Activated naive CD4-positive, alpha-beta T cell treated with anti-CD3 and anti-CD28 coated beads, Interleukin-2, amount 50 U/mL, for 16 hours (primary cell): ENCODE data around the gene S100A12.
"Not testable (repeated sequence)": the region's sequence is repeated elsewhere in the genome, so short reads cannot be mapped to it uniquely, and the experiment has no call there.

Source experiments
- DNase-seq: peaks from one replicate; pipeline ENCODE4 v3.0.0-alpha.2; 2020

S100A12 gene

GRCh38 chr1:153349363-153350320, 25.8 kb downstream of the S100A12 start:
- DNase-seq = no peak

DNA sequence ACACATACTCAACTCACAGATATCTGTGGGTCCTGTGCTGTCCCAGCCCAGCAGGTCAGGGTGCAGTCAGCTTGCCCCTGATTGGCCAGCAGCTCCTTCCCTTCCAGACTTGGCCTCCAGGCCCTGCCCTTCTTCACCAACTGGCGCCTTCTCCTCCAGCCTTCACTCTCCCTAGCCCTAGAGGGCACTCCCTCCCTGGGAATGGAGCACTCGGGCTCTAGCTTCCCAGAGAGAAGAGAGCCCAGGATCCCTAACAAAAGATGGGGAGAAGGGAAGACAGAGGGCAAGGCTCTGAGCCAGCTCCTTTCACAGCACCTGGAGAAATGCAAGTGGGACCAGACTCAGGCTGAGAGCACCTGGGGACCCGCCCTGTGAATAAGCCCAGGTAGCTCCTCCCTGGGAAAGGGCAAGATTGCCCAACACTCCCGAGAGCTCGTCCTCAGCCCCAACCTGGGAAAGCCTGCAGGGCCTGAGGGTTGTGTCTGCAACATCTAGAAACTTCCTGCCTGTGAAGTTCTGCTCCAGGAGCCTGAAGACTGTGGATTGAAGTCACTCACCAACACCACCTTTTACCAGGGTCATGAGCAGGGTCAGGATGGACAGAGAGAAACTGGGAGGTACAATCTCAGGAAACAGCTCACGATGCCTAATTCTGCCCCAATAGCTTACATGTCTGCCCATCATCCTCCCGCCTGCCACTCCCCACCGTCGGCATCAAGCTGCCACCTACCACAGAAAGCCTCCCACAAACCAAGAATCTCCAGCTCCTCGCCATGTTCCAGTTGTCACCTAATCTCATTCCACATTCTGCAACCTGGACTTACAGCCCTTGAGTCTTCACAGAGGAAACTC, 26.7 kb downstream of the S100A12 start, which contains the start of gene PGLYRP4:
PGLYRP4 (minus strand) TSS at position 331 of the 852 bp plus-strand sequence. CDS start 909 bp downstream, outside the sequence.
- DNase-seq = no peak

GRCh38 chr1:153347856-153348255, 27.6 kb downstream of the S100A12 start:
- DNase-seq = no peak

DNA sequence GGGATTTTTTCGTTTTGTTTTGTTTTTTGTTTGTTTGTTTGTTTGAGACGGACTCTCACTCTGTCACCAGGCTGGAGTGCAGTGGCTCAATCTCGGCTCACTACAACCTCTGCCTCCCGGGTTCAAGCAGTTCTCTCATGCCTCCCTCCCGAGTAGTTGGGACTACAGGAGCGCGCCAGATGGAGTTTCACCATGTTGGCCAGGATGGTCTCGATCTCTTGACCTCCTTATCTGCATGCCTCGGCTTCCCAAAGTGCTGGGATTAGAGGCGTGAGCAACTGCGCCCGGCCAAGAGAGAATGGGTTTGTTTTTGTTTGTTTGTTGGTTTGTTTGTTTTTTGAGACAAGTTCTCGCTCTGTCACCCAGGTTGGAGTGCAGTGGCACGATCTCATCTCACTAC, 28.4 kb downstream of the S100A12 start:
- not testable (repeated sequence) for DNase-seq

GRCh38 chr1:153346077-153346723, 29.2 kb downstream of the S100A12 start:
- no peak for DNase-seq

GRCh38 chr1:153345187-153346076, 30.0 kb downstream of the S100A12 start:
- DNase-seq = no peak

- DNase-seq = no peak
Measured at GRCh38 chr1:153344718-153345025, 30.7 kb downstream of the S100A12 start.

GRCh38 chr1:153343811-153344717, 31.4 kb downstream of the S100A12 start:
- no peak for DNase-seq

GRCh38 chr1:153343040-153343681, 32.3 kb downstream of the S100A12 start:
- no peak for DNase-seq

- DNase-seq = no peak
Measured at GRCh38 chr1:153342178-153342577, 33.2 kb downstream of the S100A12 start.

DNA sequence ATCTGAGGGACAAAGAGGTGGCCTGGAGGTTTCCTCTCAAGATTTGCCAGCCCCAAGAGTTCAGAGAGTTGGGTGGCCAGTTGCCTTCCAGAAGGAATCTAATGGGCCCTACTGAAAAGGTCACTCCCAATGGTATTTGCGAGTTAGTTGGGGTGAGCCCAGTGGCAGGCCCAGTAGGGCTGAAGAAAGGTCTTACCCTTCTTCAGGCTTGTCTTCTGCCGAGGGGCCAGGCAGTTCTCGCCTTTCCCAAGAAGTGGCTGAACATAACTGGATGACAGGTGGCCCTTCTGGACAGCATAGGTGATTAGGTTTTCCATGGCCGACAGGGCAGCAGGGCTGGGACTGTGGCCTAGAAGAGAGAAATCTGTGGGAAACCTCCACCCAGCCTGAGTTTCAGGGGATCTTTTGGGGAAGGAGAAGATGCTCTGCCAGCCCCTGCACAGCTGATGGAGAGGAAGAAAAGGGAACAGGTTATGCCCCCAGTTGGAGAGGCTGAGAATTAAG, 33.9 kb downstream of the S100A12 start:
- no peak for DNase-seq

DNA sequence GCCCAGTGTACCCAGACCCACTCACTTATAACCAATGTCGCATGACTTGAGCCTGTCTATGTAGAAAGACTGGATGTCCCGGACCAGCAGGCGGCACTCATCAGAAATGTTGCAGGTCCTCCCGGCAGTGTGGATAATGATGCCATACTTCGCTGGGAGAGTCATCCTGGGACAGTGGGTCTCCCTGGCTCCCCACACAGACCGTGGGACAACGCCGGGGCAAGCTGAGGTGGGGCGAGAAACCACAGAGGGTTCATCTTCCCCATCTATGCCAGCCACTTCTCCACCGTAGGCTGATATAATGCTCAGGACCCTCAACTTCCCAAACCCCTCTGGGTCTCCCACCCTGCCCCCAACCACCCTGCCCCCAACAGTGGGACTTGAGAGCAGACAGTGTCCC, 35.1 kb downstream of the S100A12 start:
- no peak for DNase-seq

GRCh38 chr1:153339802-153340201, 35.6 kb downstream of the S100A12 start:
- DNase-seq = no peak

DNA sequence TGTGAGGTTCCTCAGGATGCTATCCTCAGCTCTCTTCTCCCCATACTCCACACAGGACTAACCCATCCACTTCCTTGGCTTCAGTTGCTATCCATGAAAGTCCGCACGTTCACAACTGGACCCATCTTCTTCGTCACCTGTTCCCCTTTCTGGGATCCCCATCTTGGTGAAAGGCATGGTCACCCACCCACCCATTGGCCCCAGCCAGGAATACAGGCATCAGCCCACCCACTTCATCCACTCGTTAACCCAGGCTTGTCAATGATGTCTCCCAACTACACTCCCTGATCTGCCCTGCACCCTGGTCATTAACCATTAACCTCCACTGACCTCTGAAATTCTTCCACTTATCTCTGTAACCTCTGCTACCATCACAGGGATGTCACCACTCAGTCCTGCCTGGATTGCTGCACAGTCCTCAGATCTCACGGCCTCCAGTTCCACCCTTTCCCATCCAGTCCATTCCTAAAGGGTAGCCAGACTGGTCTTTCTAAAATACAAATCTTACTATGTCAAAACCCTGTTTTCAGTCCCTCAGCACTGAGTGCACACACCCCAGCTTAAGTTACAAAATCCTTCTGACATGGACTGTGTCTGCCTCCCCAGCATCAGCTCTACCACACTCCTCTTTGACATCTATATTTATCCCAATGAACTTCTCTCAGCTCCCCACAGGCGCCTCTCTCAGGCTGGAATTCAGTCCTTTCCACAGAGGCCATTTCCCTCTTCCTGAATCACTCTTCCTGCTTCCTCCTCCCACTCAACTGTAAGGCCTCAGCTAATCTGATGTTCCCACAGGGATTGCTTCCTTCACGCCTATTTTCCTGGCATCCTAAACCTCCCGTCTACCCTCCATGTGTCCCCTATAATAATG, 37.2 kb downstream of the S100A12 start:
- DNase-seq = no peak

GRCh38 chr1:153336650-153337049, 38.8 kb downstream of the S100A12 start:
- no peak for DNase-seq

DNA sequence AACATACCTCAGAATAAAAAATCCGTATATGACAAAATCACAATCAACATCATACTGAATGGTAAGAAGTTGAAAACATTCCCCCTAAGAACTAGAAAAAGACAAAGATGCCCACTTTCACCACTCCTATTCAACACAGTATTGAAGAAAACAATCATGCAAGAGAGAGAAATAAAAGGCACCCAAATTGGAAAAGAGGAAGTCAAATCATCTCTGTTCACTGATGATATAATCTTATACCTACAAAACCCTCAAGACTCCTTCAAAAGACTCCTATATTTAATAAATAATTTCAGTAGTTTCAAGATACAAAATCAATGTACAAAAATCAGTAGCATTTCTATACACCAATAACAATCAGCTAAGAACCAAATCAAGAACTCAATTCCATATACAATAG, 41.5 kb downstream of the S100A12 start:
- DNase-seq = no peak

GRCh38 chr1:153324912-153325311, 50.5 kb downstream of the S100A12 start:
- no peak for DNase-seq
